ENCODE measurements around the gene SORCS3. TPM values are rescaled to one million over a fixed set of nuclear protein-coding genes. Genes with fewer than 3 reads are reported as not detected.

SORCS3 gene
- total and polyA plus RNA-seq, 2 of the 4 experiments (the other 2 are of a cell fraction): not detected

DNA sequence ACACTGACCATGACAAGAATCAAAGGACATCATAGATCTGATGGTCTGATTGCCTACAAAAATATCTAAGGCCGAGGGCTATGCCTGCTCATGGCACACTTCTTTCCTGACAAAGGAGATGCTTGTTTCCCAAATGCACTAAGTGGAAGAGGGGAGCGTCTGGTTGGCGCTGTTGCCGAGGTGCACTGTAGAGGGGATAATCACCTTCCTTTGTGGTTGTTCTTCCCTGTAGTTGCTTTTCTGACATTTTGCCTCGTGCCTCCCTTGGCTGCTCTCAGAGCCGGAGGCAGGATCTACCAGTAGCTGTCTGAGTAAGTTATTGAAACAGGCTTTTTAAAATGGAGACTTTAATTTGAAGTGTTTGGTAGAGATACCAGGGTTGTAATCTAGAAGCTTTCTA, 352.0 kb downstream of the SORCS3 start:
- no peaks in the 10 kb centered on the region for H3K27me3 ChIP-seq (ENCODE audit: control insufficient read depth, insufficient read depth, low read length)
- ATAC-seq (ENCODE audit: low read depth) (no peak), DNase-seq (no peak)
- WGBS, 2 experiments (ENCODE audit: extremely low coverage in 2 of 2, insufficient read length in 1 of 2): 72% methylated on average over 3 of the region's 6 CpGs; no CpG with 5 or more reads in 1 of the 2 experiments
- no peak overlapping the region for H3K9ac ChIP-seq (ENCODE audit: low read depth, low read length)
- H2BK120ac ChIP-seq (ENCODE audit: low read depth, low read length): no peak overlapping the region
- no peak overlapping the region for H3K18ac ChIP-seq (ENCODE audit: low read depth, low read length)
- H3K4me3 ChIP-seq (ENCODE audit: insufficient read depth, low read depth, low read length): no peak overlapping the region
- no peak overlapping the region for H3K27ac ChIP-seq (ENCODE audit: insufficient read depth, low read length)
- TF ChIP-seq FOS (IDR thresholded peaks at IDR 0.05; ENCODE audit: low read depth, low read length): no peak
- no peak for TF ChIP-seq RFX5 (IDR thresholded peaks at IDR 0.05; ENCODE audit: low read depth, low read length)
- TF ChIP-seq, protein P1, sequence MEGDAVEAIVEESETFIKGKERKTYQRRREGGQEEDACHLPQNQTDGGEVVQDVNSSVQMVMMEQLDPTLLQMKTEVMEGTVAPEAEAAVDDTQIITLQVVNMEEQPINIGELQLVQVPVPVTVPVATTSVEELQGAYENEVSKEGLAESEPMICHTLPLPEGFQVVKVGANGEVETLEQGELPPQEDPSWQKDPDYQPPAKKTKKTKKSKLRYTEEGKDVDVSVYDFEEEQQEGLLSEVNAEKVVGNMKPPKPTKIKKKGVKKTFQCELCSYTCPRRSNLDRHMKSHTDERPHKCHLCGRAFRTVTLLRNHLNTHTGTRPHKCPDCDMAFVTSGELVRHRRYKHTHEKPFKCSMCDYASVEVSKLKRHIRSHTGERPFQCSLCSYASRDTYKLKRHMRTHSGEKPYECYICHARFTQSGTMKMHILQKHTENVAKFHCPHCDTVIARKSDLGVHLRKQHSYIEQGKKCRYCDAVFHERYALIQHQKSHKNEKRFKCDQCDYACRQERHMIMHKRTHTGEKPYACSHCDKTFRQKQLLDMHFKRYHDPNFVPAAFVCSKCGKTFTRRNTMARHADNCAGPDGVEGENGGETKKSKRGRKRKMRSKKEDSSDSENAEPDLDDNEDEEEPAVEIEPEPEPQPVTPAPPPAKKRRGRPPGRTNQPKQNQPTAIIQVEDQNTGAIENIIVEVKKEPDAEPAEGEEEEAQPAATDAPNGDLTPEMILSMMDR (conservative IDR thresholded peaks at IDR 0.05; ENCODE audit: low read depth, low read length): no peak
- no peak for TF ChIP-seq SMC3 (IDR thresholded peaks at IDR 0.05; ENCODE audit: low read depth, low read length)
- TF ChIP-seq, protein P2, sequence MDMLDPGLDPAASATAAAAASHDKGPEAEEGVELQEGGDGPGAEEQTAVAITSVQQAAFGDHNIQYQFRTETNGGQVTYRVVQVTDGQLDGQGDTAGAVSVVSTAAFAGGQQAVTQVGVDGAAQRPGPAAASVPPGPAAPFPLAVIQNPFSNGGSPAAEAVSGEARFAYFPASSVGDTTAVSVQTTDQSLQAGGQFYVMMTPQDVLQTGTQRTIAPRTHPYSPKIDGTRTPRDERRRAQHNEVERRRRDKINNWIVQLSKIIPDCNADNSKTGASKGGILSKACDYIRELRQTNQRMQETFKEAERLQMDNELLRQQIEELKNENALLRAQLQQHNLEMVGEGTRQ (IDR thresholded peaks at IDR 0.05; ENCODE audit: low read depth, low read length): no peak
- no peak for TF ChIP-seq NFE2L2 (IDR thresholded peaks at IDR 0.05; ENCODE audit: low read depth, low read length)
- TF ChIP-seq MAZ (IDR thresholded peaks at IDR 0.05; ENCODE audit: borderline replicate concordance, low read depth, low read length): no peak
- no peak for TF ChIP-seq MAFK (IDR thresholded peaks at IDR 0.05; ENCODE audit: low read depth, low read length)
- TF ChIP-seq RAD21 (IDR thresholded peaks at IDR 0.05; ENCODE audit: low read length): no peak
- TF ChIP-seq CHD1 (IDR thresholded peaks at IDR 0.05; ENCODE audit: low read depth, low read length): no peak
- no peak for TF ChIP-seq BHLHE40 (IDR thresholded peaks at IDR 0.05; ENCODE audit: low read depth, low read length)
- H2AK5ac ChIP-seq (ENCODE audit: low read depth, low read length): no peak overlapping the region
- H2BK5ac ChIP-seq (ENCODE audit: low read depth, low read length, poor library complexity, severe bottlenecking): no peak overlapping the region
- ChIA-PET CTCF (interaction anchor here (0.5 kb wide), 1 partner anchor 701 kb away, joined by 3 read pairs; no protein-coding TSS in a partner anchor), POLR2A (ENCODE audit: unreplicated experiment) (no interaction called here)
- no peaks in the 10 kb centered on the region for H3K79me1 ChIP-seq (ENCODE audit: low read depth in 1 of 2, low read length in 2 of 2)
- no peaks in the 10 kb centered on the region for H3K4me1 ChIP-seq (ENCODE audit: control insufficient read depth, insufficient read depth, low read length)
- dilution Hi-C loops (cut with HindIII; ENCODE audit: low sequenced_read_pairs, unreplicated experiment) (no loop called here), intact Hi-C loops (cut with micrococcal nuclease) (no loop called here), in situ Hi-C loops (cut with MboI; ENCODE audit: low sequenced_read_pairs) (no loop called here)
- no peak overlapping the region for H4K91ac ChIP-seq (ENCODE audit: insufficient read depth, low read depth, low read length)
- H3K36me3 ChIP-seq (ENCODE audit: control insufficient read depth, insufficient read depth, low read length): no peaks in the 10 kb centered on the region
- H4K5ac ChIP-seq (ENCODE audit: low read depth, low read length): no peak overlapping the region
- no peak overlapping the region for H2AK9ac ChIP-seq (replicated peaks; ENCODE audit: low read depth, low read length, poor library complexity)
- H4K20me1 ChIP-seq (ENCODE audit: insufficient read depth, low read length): no peaks in the 10 kb centered on the region
- BruUV-seq (replicated peaks): no TSS peak
- H3K56ac ChIP-seq (ENCODE audit: extremely low read depth, insufficient read depth, low read length): no peak overlapping the region
- H3K4me2 ChIP-seq (ENCODE audit: low read depth, low read length): no peak overlapping the region
- no peaks in the 10 kb centered on the region for H3K9me1 ChIP-seq (ENCODE audit: insufficient read depth, low read length)
- H3K23ac ChIP-seq (ENCODE audit: low read depth, low read length): no peak overlapping the region
- no peak overlapping the region for H4K8ac ChIP-seq (ENCODE audit: low read depth in 2 of 2, low read length in 2 of 2)
- H3K4ac ChIP-seq (ENCODE audit: low read depth, low read length): no peak overlapping the region
- no peak overlapping the region for H2AFZ ChIP-seq (replicated peaks; ENCODE audit: low read length, poor library complexity)
- no peak overlapping the region for H2BK20ac ChIP-seq (ENCODE audit: low read depth, low read length)
- H3K9me3 ChIP-seq (ENCODE audit: control insufficient read depth, insufficient read depth, low read length): peaks cover 9% of the 10 kb centered on the region; the same call in 1 of the 2 replicates
- no peak overlapping the region for H2BK15ac ChIP-seq (ENCODE audit: low read depth, low read length)
- H3K14ac ChIP-seq (replicated peaks; ENCODE audit: low read depth, low read length): no peak overlapping the region

Data from IMR-90 (cell line).